ENCODE data around the gene RNF144A. TPM values are rescaled to one million over a fixed set of nuclear protein-coding genes. Genes with fewer than 3 reads are reported as not detected.

RNF144A gene
- total RNA-seq, 1 donor from 2014 or later: 39.9 TPM

GRCh38 chr2:7018767-7019166 is 101.6 kb downstream of the RNF144A start:
- Mint-ChIP-seq H3K36me3 (ENCODE audit: insufficient read depth) (peaks cover 15% of the 10 kb centered on the region), H3K4me3 (ENCODE audit: low read depth) (no peak overlapping the region), H3K4me1 (ENCODE audit: low read depth) (peaks cover 19% of the 10 kb centered on the region), H3K27me3 (no peaks in the 10 kb centered on the region), H3K27ac (no peak overlapping the region), H3K9me3 (ENCODE audit: low read depth) (no peaks in the 10 kb centered on the region)
- no peak for DNase-seq (ENCODE audit: low spot score, unreplicated experiment)
- no peak for TF ChIP-seq CTCF (IDR thresholded peaks at IDR 0.05; ENCODE audit: unreplicated experiment)

- no peaks in the 10 kb centered on the region for H3K9me3 Mint-ChIP-seq (ENCODE audit: low read depth)
- no peak overlapping the region for H3K4me3 Mint-ChIP-seq (ENCODE audit: low read depth)
- H3K27me3 Mint-ChIP-seq: no peaks in the 10 kb centered on the region
- H3K27ac Mint-ChIP-seq: no peak overlapping the region
- DNase-seq (ENCODE audit: low spot score, unreplicated experiment): no peak
- no peak for TF ChIP-seq CTCF (IDR thresholded peaks at IDR 0.05; ENCODE audit: unreplicated experiment)
- H3K36me3 Mint-ChIP-seq (ENCODE audit: insufficient read depth): peaks cover 15% of the 10 kb centered on the region
- H3K4me1 Mint-ChIP-seq (ENCODE audit: low read depth): peaks cover 19% of the 10 kb centered on the region
These were observed 102.0 kb downstream of the RNF144A start for GRCh38 chr2:7019191-7019590.

- no peak for TF ChIP-seq CTCF (IDR thresholded peaks at IDR 0.05; ENCODE audit: unreplicated experiment)
- Mint-ChIP-seq H3K4me3 (ENCODE audit: low read depth) (no peak overlapping the region), H3K9me3 (ENCODE audit: low read depth) (no peaks in the 10 kb centered on the region), H3K27ac (no peak overlapping the region), H3K27me3 (no peaks in the 10 kb centered on the region), H3K36me3 (ENCODE audit: insufficient read depth) (peaks cover 19% of the 10 kb centered on the region), H3K4me1 (ENCODE audit: low read depth) (peaks cover 19% of the 10 kb centered on the region)
- no peak for DNase-seq (ENCODE audit: low spot score, unreplicated experiment)
These were observed 102.8 kb downstream of the RNF144A start for GRCh38 chr2:7020059-7020458.

- Mint-ChIP-seq H3K4me1 (ENCODE audit: low read depth) (peaks cover 17% of the 10 kb centered on the region), H3K27me3 (no peaks in the 10 kb centered on the region), H3K4me3 (ENCODE audit: low read depth) (no peak overlapping the region), H3K36me3 (ENCODE audit: insufficient read depth) (peaks cover 19% of the 10 kb centered on the region), H3K27ac (no peak overlapping the region), H3K9me3 (ENCODE audit: low read depth) (no peaks in the 10 kb centered on the region)
- no peak for DNase-seq (ENCODE audit: low spot score, unreplicated experiment)
- no peak for TF ChIP-seq CTCF (IDR thresholded peaks at IDR 0.05; ENCODE audit: unreplicated experiment)
These were observed 103.3 kb downstream of the RNF144A start for GRCh38 chr2:7020468-7020867.

GRCh38 chr2:7020939-7021470 is 103.8 kb downstream of the RNF144A start:
- peaks cover 22% of the 10 kb centered on the region for H3K36me3 Mint-ChIP-seq (ENCODE audit: insufficient read depth)
- H3K4me3 Mint-ChIP-seq (ENCODE audit: low read depth): no peak overlapping the region
- no peak for TF ChIP-seq CTCF (IDR thresholded peaks at IDR 0.05; ENCODE audit: unreplicated experiment)
- DNase-seq (ENCODE audit: low spot score, unreplicated experiment): no peak
- H3K9me3 Mint-ChIP-seq (ENCODE audit: low read depth): no peaks in the 10 kb centered on the region
- H3K4me1 Mint-ChIP-seq (ENCODE audit: low read depth): peaks cover 15% of the 10 kb centered on the region
- H3K27me3 Mint-ChIP-seq: no peaks in the 10 kb centered on the region
- H3K27ac Mint-ChIP-seq: no peak overlapping the region
